SU-DHL-6 (cell line): Measurements from ENCODE around the gene CACNA1C.

Experiments used
- H2AFZ ChIP-seq: fragments of 200-600 bp; sonication (generic); 2 replicates; pipeline ENCODE4 v1.6.1; 2014; ENCODE audit warnings: low read depth, mild to moderate bottlenecking, moderate library complexity, mixed read lengths, antibody characterized with exemption, low read length; ENCODE audit not compliant: severe bottlenecking
- H3F3A ChIP-seq: fragments of 200-600 bp; shearing (Covaris generic); 2 replicates; pipeline ENCODE4 v1.6.0; 2016; ENCODE audit warnings: antibody characterized with exemption, mild to moderate bottlenecking; ENCODE audit not compliant: insufficient read depth
- H3K27ac ChIP-seq: fragments of 200-600 bp; sonication (generic); 2 replicates; pipeline ENCODE4 v1.5.1; 2016; ENCODE audit warnings: low read depth, mild to moderate bottlenecking, low read length, moderate library complexity, mixed read lengths
- H3K27me3 ChIP-seq: fragments of 200-600 bp; sonication (generic), shearing (Covaris generic); 2 replicates; pipeline ENCODE4 v1.6.0; 2014; ENCODE audit warnings: mild to moderate bottlenecking, low read length
- H3K36me3 ChIP-seq: fragments of 200-600 bp; sonication (generic); 2 replicates; pipeline ENCODE4 v1.6.1; 2014; ENCODE audit warnings: mild to moderate bottlenecking, low read length, mixed read lengths
- H3K4me2 ChIP-seq: fragments of 300-600, 200-600 bp; shearing (Covaris generic), sonication (generic); 2 replicates; pipeline ENCODE4 v1.6.0; 2014; ENCODE audit warnings: low read length, low read depth, mild to moderate bottlenecking; ENCODE audit not compliant: poor library complexity, severe bottlenecking
- H3K4me3 ChIP-seq: fragments of 200-600 bp; sonication (generic); 2 replicates; pipeline ENCODE4 v1.5.1; 2014; ENCODE audit warnings: antibody characterized with exemption, low read length, mild to moderate bottlenecking, mixed read lengths; ENCODE audit not compliant: insufficient read depth, poor library complexity, severe bottlenecking
- H3K79me2 ChIP-seq: fragments of 200-600 bp; sonication (generic); 2 replicates; pipeline ENCODE4 v1.6.1; 2014; ENCODE audit warnings: mild to moderate bottlenecking, low read length, moderate library complexity; ENCODE audit not compliant: insufficient read depth
- H3K9ac ChIP-seq: fragments of 200-600 bp; sonication (generic); 2 replicates; pipeline ENCODE4 v1.7.0; 2014; ENCODE audit warnings: mild to moderate bottlenecking, low read length
- H3K9me2 ChIP-seq: fragments of 200-600 bp; sonication (generic); replicated peaks from 2 replicates; pipeline ENCODE4 v1.6.1; 2014; ENCODE audit warnings: low read length; ENCODE audit not compliant: insufficient read depth
- H3K9me3 ChIP-seq: fragments of 200-600 bp; sonication (generic); 2 replicates; pipeline ENCODE4 v1.6.1; 2014; ENCODE audit warnings: low read length, mixed read lengths; ENCODE audit not compliant: insufficient read depth
- H4K20me1 ChIP-seq: fragments of 200-600 bp; sonication (generic); 2 replicates; pipeline ENCODE4 v1.6.1; 2014; ENCODE audit warnings: low read depth, mild to moderate bottlenecking, antibody characterized with exemption, low read length, moderate library complexity, mixed read lengths
- EZH2phosphoT487 ChIP-seq: fragments of 200-600 bp; sonication (generic), shearing (Covaris generic); conservative IDR thresholded peaks from 2 replicates; pipeline ENCODE4 v1.6.1; 2018; ENCODE audit warnings: mild to moderate bottlenecking, antibody characterized with exemption, low read length, moderate library complexity, mixed read lengths
- TF ChIP-seq, protein P1 (sequence below): fragments of 200-600 bp; sonication (generic); IDR thresholded peaks from one replicate; pipeline ENCODE4 v1.5.1; 2017; ENCODE audit warnings: antibody characterized with exemption, mild to moderate bottlenecking, low read length, moderate library complexity; ENCODE audit not compliant: insufficient read depth, poor library complexity, severe bottlenecking

CACNA1C gene

GRCh38 chr12:2609020-2609419 is 556.2 kb downstream of the CACNA1C start:
- no peaks in the 10 kb centered on the region for H3K9me2 ChIP-seq
- no peaks in the 10 kb centered on the region for H3K9me3 ChIP-seq
- H3K4me2 ChIP-seq, result no peak overlapping the region
- no peaks in the 10 kb centered on the region for H3K79me2 ChIP-seq
- no peak overlapping the region for H3K4me3 ChIP-seq
- H4K20me1 ChIP-seq, result no peaks in the 10 kb centered on the region
- no peaks in the 10 kb centered on the region for H3F3A ChIP-seq
- no peaks in the 10 kb centered on the region for H3K27me3 ChIP-seq
- no peaks in the 10 kb centered on the region for H3K36me3 ChIP-seq
- H2AFZ ChIP-seq, result no peak overlapping the region
- no peak overlapping the region for H3K9ac ChIP-seq
- no peak overlapping the region for H3K27ac ChIP-seq
- no peak for TF ChIP-seq EZH2phosphoT487
- TF ChIP-seq, protein P1, sequence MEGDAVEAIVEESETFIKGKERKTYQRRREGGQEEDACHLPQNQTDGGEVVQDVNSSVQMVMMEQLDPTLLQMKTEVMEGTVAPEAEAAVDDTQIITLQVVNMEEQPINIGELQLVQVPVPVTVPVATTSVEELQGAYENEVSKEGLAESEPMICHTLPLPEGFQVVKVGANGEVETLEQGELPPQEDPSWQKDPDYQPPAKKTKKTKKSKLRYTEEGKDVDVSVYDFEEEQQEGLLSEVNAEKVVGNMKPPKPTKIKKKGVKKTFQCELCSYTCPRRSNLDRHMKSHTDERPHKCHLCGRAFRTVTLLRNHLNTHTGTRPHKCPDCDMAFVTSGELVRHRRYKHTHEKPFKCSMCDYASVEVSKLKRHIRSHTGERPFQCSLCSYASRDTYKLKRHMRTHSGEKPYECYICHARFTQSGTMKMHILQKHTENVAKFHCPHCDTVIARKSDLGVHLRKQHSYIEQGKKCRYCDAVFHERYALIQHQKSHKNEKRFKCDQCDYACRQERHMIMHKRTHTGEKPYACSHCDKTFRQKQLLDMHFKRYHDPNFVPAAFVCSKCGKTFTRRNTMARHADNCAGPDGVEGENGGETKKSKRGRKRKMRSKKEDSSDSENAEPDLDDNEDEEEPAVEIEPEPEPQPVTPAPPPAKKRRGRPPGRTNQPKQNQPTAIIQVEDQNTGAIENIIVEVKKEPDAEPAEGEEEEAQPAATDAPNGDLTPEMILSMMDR, result no peak

GRCh38 chr12:2610358-2610757 is 557.6 kb downstream of the CACNA1C start:
- no peaks in the 10 kb centered on the region for H3K9me2 ChIP-seq
- no peaks in the 10 kb centered on the region for H3F3A ChIP-seq
- H2AFZ ChIP-seq, result no peak overlapping the region
- no peaks in the 10 kb centered on the region for H4K20me1 ChIP-seq
- H3K27me3 ChIP-seq, result no peaks in the 10 kb centered on the region
- H3K4me2 ChIP-seq, result no peak overlapping the region
- H3K79me2 ChIP-seq, result no peaks in the 10 kb centered on the region
- no peak overlapping the region for H3K9ac ChIP-seq
- H3K36me3 ChIP-seq, result no peaks in the 10 kb centered on the region
- H3K9me3 ChIP-seq, result no peaks in the 10 kb centered on the region
- H3K4me3 ChIP-seq, result no peak overlapping the region
- H3K27ac ChIP-seq, result no peak overlapping the region
- TF ChIP-seq EZH2phosphoT487, result no peak
- TF ChIP-seq, protein P1, result no peak

- Histone ChIP-seq H3K79me2 (no peaks in the 10 kb centered on the region), H3K27me3 (no peaks in the 10 kb centered on the region), H2AFZ (no peak overlapping the region), H3K36me3 (no peaks in the 10 kb centered on the region), H3K4me2 (no peak overlapping the region), H3K9me3 (no peaks in the 10 kb centered on the region), H4K20me1 (no peaks in the 10 kb centered on the region), H3K9ac (no peak overlapping the region), H3K9me2 (no peaks in the 10 kb centered on the region), H3K27ac (no peak overlapping the region), H3F3A (no peaks in the 10 kb centered on the region), H3K4me3 (no peak overlapping the region)
- TF ChIP-seq, protein P1, result no peak
- TF ChIP-seq EZH2phosphoT487, result no peak
Measured at GRCh38 chr12:2613326-2614073, 560.7 kb downstream of the CACNA1C start.
